Measurements from ENCODE around the gene PLAGL2.
"Not testable (repeated sequence)": the region's sequence is repeated elsewhere in the genome, so short reads cannot be mapped to it uniquely, and the experiment has no call there.

PLAGL2 gene

DNA sequence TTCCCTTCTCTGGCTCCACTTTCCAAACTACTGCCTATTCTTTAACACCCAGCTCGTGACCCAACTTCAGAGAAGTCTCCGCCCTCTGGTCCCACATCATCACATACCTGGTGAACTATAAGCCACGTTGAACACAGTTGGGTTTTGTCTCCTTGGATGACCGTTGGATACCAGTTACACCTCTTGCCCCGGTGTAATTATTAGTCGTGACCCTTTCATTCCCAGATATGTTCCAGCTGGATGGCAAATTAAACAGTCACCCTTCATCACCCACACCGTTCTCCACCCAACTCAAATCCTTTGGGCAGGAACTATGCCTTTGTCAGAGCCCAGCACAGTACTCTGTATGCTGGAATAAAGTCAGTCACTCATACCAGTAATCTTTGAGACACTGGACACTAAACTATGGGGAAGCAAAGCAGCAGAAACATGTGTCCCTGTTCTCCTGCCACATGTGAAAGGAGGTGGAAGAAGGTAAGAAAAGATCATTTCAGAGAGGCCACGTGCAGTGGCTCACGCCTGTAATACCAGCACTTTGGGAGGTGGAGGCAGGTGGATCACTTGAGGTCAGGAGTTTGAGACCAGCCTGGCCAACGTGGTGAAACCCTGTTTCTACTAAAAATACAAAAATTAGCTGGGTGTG is 22.5 kb downstream of the PLAGL2 start:
- H3K4me3 Mint-ChIP-seq = no peak overlapping the region

DNA sequence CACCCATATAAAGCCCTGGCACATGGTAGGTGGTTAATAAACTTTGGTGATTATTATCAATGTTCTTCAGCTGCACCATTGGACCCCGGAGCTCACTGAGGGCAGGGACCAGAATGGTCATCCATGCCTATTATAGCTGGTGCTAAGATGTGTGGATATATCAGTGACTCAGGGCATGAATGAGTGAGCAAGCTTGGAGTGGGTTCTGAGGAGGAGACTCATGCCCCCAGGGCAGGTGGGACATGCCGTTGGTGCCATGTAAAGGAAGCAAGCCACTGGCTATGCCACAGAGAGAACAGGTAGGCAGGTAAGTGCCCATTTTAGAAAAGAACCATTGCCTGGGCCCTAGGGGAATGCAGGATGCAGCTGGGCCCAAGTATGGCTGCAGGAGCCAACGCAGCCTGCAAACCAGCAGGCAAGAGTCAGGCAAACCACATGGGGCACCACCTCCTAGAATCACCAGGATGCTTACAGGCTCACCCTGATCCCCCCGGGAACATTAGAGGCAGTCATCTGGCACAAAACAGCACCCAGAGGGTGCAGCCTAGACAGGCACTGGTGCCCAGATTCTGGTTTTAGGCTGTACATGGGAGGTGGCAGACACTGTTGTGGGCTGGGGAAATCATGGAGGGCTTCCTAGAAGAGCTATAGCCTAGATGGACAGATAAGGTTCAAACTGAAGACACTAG is 23.5 kb downstream of the PLAGL2 start:
- Mint-ChIP-seq H3K9me3 (no peaks in the 10 kb centered on the region), H3K4me1 (peaks cover 6% of the 10 kb centered on the region), H3K27ac (no peak overlapping the region), H3K4me3 (no peak overlapping the region), H3K36me3 (no peaks in the 10 kb centered on the region), H3K27me3 (peaks cover 41% of the 10 kb centered on the region)
- no peak for ATAC-seq

More for the DNA sequence above, 22.5 kb downstream of the PLAGL2 start:
- H3K36me3 Mint-ChIP-seq = no peaks in the 10 kb centered on the region
- peaks cover 42% of the 10 kb centered on the region for H3K27me3 Mint-ChIP-seq
- peaks cover 6% of the 10 kb centered on the region for H3K4me1 Mint-ChIP-seq
- H3K27ac Mint-ChIP-seq = no peak overlapping the region
- ATAC-seq = no peak
- H3K9me3 Mint-ChIP-seq = no peaks in the 10 kb centered on the region

DNA sequence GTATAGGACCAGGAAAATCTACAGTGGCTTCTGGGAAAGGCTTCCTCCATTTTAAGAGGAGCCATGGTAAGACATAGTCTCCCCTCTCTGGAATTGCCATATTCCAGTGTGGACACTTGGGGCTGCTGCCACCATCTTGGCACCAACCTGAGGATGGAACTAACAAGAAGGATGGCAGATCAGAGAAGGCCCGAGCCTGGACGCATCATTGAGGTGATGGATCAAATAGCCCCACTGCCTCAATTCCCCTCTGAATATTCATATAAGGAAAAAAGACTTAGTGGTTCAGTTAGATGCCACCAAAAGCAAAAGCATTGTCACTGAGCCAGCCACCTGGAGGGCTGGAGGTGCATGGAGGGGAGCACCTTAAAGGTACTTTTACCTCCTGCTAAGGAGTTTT is 25.9 kb downstream of the PLAGL2 start:
- H3K36me3 Mint-ChIP-seq = no peaks in the 10 kb centered on the region
- H3K27me3 Mint-ChIP-seq = peaks cover 34% of the 10 kb centered on the region
- no peak for ATAC-seq
- H3K27ac Mint-ChIP-seq = no peak overlapping the region
- no peaks in the 10 kb centered on the region for H3K9me3 Mint-ChIP-seq
- no peak overlapping the region for H3K4me3 Mint-ChIP-seq
- H3K4me1 Mint-ChIP-seq = no peaks in the 10 kb centered on the region

DNA sequence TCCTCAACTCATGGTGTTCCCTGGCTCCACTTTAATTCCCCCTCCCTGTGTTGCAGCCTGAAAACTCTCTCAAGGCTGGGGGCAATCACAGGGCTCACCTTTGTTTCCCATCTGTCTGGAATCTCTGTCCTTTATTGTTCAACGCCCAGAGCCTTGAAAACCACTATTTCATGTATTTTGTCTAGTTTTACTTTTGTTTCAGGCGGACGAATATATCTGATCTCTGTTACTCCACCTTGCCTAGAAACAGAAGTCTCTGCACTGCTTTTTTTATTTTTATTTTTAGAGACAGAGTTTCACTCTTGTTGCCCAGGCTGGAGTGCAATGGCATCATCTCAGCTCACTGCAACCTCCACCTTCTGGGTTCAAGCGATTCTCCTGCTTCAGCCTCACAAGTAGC is 27.6 kb downstream of the PLAGL2 start:
- ATAC-seq = no peak
- Mint-ChIP-seq H3K27ac (no peak overlapping the region), H3K4me3 (no peak overlapping the region), H3K4me1 (no peaks in the 10 kb centered on the region), H3K36me3 (no peaks in the 10 kb centered on the region), H3K9me3 (no peaks in the 10 kb centered on the region), H3K27me3 (peaks cover 22% of the 10 kb centered on the region)

DNA sequence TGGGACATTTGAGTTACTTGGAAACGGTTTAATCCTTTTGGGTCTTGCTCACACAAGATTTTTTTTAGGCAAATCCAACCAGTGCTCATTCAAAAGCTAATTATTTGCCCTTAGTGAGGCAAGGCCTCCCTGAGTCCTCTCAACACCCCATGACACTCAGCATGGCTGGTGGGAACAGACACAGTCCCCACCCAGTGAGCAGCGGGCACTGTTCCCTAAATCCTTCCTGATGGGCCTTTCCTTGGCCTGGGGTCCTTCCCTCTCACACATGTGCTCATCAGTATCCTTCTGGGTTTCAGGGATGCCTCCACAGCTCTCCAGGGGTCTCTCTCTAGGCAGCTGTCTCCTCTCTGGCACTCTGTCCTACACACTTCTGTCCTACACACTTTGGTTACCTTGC is 28.0 kb downstream of the PLAGL2 start:
- Mint-ChIP-seq H3K9me3 (no peaks in the 10 kb centered on the region), H3K4me1 (no peaks in the 10 kb centered on the region), H3K27me3 (peaks cover 18% of the 10 kb centered on the region), H3K27ac (no peak overlapping the region), H3K4me3 (no peak overlapping the region), H3K36me3 (no peaks in the 10 kb centered on the region)
- ATAC-seq = no peak

DNA sequence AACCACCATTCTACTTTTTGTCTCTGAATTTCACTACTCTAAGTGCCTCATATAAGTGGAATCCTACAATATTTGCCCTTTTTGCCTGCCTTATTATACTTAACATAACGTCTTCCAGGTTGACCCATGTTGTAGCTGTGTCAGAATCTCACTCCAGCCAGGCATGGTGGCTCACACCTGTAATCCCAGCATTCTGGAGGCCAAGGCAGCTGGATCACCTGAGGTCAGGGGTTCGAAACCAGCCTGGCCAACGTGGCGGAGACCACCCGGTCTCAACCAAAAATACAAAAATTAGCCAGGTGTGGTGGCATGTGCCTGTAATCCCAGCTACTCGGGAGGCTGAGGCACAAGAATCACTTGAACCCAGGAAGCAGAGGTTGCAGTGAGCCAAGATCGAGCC is 29.8 kb downstream of the PLAGL2 start:
- H3K27me3 Mint-ChIP-seq, H3K9me3 Mint-ChIP-seq, H3K4me1 Mint-ChIP-seq, H3K4me3 Mint-ChIP-seq, ATAC-seq, H3K27ac Mint-ChIP-seq, H3K36me3 Mint-ChIP-seq: not testable (repeated sequence)

DNA sequence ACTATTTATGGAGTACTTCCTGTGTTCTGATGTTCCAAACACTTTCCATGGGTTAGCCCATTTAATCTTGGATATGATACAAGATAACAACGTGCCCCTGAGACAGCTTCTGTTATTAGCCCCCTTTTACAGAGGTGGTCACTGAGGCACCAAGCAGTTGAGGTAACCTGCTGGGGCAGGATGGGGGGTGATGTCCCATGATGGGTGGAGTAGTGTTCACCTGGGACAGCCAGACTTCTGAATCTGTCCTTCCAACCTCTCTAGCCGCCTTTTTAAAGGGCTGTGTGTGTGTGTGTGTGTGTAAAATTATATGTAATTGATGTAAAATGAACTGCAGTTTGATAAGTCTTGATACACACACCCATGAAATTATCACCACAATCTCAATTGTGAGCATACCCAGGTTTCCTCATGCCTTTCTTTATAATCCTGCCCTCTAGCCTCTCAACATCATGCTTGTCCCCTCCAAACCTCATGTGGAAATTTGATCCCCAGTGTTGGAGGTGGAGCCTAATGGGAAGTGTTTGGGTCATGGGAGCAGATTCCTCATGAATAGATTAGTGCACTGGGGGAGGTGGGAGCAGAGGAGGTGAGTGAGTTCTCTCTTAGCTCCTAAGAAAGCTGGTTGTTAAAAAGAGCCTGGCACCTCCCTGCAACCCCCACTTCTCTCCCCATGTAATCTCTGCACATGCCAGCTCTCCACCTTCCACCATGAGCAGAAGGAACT is 39.2 kb downstream of the PLAGL2 start:
- Mint-ChIP-seq H3K27ac (no peak overlapping the region), H3K4me1 (no peaks in the 10 kb centered on the region)
- ATAC-seq = no peak

DNA sequence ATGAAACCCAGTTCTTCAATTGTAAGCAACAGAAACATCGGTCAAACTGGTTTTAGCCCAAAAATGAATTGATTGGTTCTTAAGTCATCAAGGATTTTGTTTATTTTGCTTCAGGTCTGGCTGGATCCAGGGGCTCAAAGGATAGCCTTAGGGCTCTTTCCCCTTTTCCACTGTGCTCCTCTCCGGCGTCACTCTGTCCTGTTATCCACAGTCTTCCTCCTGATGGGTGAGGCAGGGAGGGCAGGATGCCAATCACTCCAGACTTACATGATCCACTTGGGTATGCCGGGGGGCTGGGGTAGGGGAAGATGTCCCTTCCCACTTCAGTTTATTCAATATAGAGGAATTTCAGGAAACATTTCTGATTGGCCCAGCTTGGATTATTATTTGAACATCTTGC is 40.0 kb downstream of the PLAGL2 start:
- no peak overlapping the region for H3K4me3 Mint-ChIP-seq
- no peak for ATAC-seq
- H3K9me3 Mint-ChIP-seq = no peaks in the 10 kb centered on the region
- peaks cover 47% of the 10 kb centered on the region for H3K36me3 Mint-ChIP-seq
- H3K27ac Mint-ChIP-seq = no peak overlapping the region
- H3K4me1 Mint-ChIP-seq = no peaks in the 10 kb centered on the region
- no peaks in the 10 kb centered on the region for H3K27me3 Mint-ChIP-seq

More for the DNA sequence above, 39.2 kb downstream of the PLAGL2 start:
- H3K36me3 Mint-ChIP-seq = peaks cover 43% of the 10 kb centered on the region
- no peaks in the 10 kb centered on the region for H3K9me3 Mint-ChIP-seq
- no peaks in the 10 kb centered on the region for H3K27me3 Mint-ChIP-seq
- no peak overlapping the region for H3K4me3 Mint-ChIP-seq

DNA sequence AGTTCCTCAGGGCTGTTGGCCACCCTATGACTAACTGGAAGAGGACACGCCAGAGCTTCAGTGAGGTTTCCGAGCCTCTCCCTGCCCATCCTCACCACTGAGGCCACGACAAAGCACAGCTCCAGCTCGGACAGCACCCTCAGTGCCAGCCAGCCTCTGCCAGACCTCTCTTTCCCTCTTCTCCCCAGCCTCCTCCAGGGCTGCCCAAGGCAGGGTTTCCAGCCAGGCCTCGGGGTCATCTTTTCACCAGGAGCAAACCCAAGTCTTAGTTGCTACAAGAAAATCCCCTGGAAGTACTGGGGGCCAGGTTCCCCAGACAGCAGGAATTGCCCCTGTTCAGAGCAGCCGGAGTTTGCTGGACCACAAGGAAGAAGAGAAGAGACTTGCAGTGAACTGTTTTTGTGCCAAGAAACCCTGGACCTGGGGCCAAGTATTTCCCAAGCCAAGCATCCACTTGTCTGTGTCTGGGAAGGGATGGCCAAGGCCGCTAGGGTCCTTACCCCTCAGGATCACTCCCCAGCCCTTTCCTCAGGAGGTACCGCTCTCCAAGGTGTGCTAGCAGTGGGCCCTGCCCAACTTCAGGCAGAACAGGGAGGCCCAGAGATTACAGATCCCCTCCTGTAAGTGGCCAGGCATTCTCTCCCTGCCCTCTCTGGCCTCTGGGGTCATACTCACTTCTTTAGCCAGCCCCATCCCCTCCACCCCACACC is 41.6 kb downstream of the PLAGL2 start:
- Mint-ChIP-seq H3K27me3 (no peaks in the 10 kb centered on the region), H3K9me3 (no peaks in the 10 kb centered on the region), H3K27ac (no peak overlapping the region), H3K36me3 (peaks cover 63% of the 10 kb centered on the region), H3K4me1 (no peaks in the 10 kb centered on the region), H3K4me3 (no peak overlapping the region)
- ATAC-seq = no peak

DNA sequence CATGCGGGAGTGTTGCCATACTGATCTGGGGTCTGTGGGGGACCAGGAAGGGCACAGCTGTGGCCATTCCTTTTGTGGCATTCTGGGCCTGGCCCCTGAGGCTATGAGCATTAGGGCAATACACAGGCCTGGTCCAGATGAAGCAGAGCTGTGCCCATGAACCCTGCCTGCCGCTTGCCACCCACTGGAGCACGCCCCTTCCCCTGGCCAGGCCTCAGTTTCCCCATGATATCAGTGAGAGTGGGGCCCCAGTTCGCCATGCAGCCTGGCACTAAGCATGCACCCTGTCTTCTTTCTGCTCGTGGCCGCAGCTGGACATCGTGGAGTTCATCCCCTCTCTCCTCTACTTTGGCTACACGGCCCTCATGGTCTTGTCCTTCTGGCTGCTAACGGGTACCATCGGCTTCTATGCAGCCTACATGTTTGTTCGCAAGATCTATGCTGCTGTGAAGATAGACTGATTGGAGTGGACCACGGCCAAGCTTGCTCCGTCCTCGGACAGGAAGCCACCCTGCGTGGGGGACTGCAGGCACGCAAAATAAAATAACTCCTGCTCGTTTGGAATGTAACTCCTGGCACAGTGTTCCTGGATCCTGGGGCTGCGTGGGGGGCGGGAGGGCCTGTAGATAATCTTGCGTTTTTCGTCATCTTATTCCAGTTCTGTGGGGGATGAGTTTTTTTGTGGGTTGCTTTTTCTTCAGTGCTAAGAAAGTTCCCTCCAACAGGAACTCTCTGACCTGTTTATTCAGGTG is 42.4 kb downstream of the PLAGL2 start:
- H3K9me3 Mint-ChIP-seq = no peaks in the 10 kb centered on the region
- peaks cover 65% of the 10 kb centered on the region for H3K36me3 Mint-ChIP-seq

DNA sequence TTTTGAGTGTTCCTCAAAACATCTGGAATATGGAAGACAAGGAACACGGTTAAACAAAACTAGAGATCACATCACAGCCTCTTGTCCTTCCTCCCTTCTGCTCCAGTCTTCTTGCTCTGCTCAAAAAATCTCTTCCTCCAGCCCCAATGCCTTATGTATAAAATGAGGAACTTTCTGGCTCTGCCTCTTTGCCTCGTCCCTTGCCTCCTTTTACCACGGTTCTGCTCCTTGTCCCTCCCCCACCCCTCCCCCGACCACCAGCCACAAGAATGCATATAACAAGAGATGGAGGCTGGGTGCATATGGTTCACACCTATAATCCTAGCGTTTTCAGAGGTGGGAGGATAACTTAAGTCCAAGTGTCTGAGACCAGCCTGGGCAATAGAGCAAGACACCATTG is 43.6 kb downstream of the PLAGL2 start:
- H3K27me3 Mint-ChIP-seq = no peaks in the 10 kb centered on the region
- no peak for ATAC-seq
- H3K9me3 Mint-ChIP-seq = no peaks in the 10 kb centered on the region
- H3K4me3 Mint-ChIP-seq = no peak overlapping the region
- no peaks in the 10 kb centered on the region for H3K4me1 Mint-ChIP-seq
- H3K27ac Mint-ChIP-seq = no peak overlapping the region
- peaks cover 69% of the 10 kb centered on the region for H3K36me3 Mint-ChIP-seq

More for the DNA sequence above, 42.4 kb downstream of the PLAGL2 start:
- Mint-ChIP-seq H3K4me1 (no peaks in the 10 kb centered on the region), H3K4me3 (no peak overlapping the region), H3K27ac (no peak overlapping the region), H3K27me3 (no peaks in the 10 kb centered on the region)
- ATAC-seq = no peak

DNA sequence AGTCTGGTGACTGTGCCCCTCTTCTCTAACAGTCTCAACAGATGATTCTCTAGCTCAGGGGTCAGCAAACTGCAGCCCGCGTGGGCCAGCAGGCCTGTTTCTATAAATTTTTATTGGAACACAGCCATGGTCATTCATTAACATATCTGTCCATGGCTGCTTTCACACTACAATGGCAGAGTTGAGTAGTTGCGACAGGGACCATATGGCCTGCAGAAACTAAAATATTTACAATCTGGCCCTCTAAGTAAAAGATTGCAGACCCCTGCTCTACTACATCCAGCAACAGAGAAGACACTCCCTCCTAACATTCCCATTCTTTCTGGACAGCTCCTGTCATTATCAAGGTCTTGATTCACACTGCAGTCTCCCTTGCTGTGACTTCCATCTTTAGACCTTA is 45.2 kb downstream of the PLAGL2 start:
- ATAC-seq = no peak
- H3K27me3 Mint-ChIP-seq = no peaks in the 10 kb centered on the region
- no peak overlapping the region for H3K4me3 Mint-ChIP-seq
- no peaks in the 10 kb centered on the region for H3K9me3 Mint-ChIP-seq
- no peaks in the 10 kb centered on the region for H3K4me1 Mint-ChIP-seq
- no peak overlapping the region for H3K27ac Mint-ChIP-seq
- H3K36me3 Mint-ChIP-seq = peaks cover 79% of the 10 kb centered on the region

DNA sequence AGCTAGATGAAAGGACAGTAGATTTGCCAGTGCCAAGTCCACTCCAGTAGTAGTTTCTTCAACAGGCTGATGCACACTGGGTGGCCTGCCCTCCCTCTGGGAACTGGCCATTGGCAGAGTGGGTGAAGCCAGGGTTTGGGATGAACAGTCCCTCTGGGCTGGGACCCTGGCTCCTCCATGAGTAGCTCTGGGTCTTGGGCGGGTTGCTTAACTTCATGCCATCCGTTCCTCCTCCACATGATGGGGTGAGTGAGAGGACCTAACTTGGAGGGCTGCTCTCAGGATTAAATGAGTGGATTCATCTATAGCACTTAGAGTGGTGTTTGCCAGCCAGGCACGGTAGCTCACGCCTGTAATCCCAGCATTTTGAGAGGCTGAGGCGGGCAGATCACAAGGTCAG is 47.2 kb downstream of the PLAGL2 start:
- H3K27me3 Mint-ChIP-seq = no peaks in the 10 kb centered on the region
- H3K4me1 Mint-ChIP-seq = peaks cover 5% of the 10 kb centered on the region
- ATAC-seq = no peak
- H3K4me3 Mint-ChIP-seq = no peak overlapping the region
- H3K27ac Mint-ChIP-seq = no peak overlapping the region
- H3K36me3 Mint-ChIP-seq = peaks cover 69% of the 10 kb centered on the region
- H3K9me3 Mint-ChIP-seq = no peaks in the 10 kb centered on the region

DNA sequence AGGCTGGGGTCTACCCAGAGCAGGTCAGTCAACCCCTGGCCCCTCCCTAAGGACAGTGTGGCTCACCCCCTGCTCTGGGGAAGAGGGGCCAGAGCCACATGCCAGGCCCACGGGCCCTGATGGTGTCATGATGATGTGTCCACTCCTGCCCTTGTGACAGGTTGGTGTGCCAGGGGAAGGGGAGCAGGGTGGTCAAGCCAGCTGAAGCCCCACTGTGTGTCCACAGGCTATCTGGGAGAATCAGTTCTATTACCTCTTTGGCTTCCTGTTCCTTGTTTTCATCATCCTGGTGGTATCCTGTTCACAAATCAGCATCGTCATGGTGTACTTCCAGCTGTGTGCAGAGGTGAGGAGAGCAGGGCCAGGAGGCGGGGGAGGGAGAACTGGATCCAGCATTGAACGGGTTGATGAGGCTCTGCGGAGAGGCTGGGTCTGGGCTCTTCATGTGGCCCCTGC is 47.7 kb downstream of the PLAGL2 start:
- Mint-ChIP-seq H3K9me3 (no peaks in the 10 kb centered on the region), H3K27me3 (no peaks in the 10 kb centered on the region), H3K4me3 (no peak overlapping the region), H3K4me1 (peaks cover 11% of the 10 kb centered on the region), H3K36me3 (peaks cover 68% of the 10 kb centered on the region), H3K27ac (no peak overlapping the region)
- no peak for ATAC-seq

All from stimulated activated memory B cell treated with anti-CD40 and anti-IgM and Interleukin-4, amounts not matched to agents 10 μg/mL and 1 μg/mL and 100 μg/mL, for 72 hours (primary cell).